Activated naive CD8-positive, alpha-beta T cell (primary cell): ENCODE results near the gene RUNDC3A.
A peak's percentile ranks its signal among the peaks of the same experiment; 100 is the strongest.
"Not testable (repeated sequence)": the region's sequence is repeated elsewhere in the genome, so short reads cannot be mapped to it uniquely, and the experiment has no call there.

Experiments used
- H3K27ac Mint-ChIP-seq: one replicate; pipeline ENCODE4 v1.8.0; 2021; ENCODE audit warnings: mixed read lengths
- H3K27me3 Mint-ChIP-seq: one replicate; pipeline ENCODE4 v1.8.0; 2021; ENCODE audit warnings: mixed read lengths
- H3K36me3 Mint-ChIP-seq: one replicate; pipeline ENCODE4 v1.8.0; 2021; ENCODE audit warnings: mixed read lengths
- H3K4me1 Mint-ChIP-seq: one replicate; pipeline ENCODE4 v1.8.0; 2021; ENCODE audit warnings: low read depth, mixed read lengths
- H3K4me3 Mint-ChIP-seq: one replicate; pipeline ENCODE4 v1.8.0; 2021; ENCODE audit warnings: mild to moderate bottlenecking, mixed read lengths
- H3K9me3 Mint-ChIP-seq: one replicate; pipeline ENCODE4 v1.8.0; 2021; ENCODE audit warnings: low read depth, mixed read lengths

The RUNDC3A gene

GRCh38 chr17:44335564-44335963, 27.2 kb downstream of the RUNDC3A start:
- Mint-ChIP-seq H3K36me3 (no peaks in the 10 kb centered on the region), H3K27ac (no peak overlapping the region), H3K27me3 (no peaks in the 10 kb centered on the region), H3K4me1 (peaks cover 5% of the 10 kb centered on the region), H3K4me3 (no peak overlapping the region), H3K9me3 (no peaks in the 10 kb centered on the region)

DNA sequence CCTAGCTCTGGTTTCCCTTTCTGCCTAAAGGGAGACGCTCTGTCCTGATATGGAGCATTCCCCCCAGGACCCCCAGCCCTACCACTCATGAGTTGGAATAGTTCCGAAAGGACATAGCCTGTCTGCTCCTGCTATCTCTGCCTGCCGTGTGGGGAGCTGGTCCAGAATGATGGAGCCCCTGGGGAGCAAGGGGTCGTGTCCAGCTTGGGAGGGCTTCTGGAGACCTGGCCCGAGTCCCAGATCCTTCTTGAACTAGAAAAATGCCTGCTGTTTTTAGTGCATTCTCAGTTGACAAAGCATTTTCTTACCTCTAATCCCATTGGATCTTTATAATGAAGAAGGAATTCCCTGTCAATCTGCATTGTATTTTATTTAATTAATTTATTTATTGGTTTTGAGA, 27.6 kb downstream of the RUNDC3A start:
- no peak overlapping the region for H3K4me3 Mint-ChIP-seq
- no peaks in the 10 kb centered on the region for H3K36me3 Mint-ChIP-seq
- H3K9me3 Mint-ChIP-seq, result no peaks in the 10 kb centered on the region
- H3K4me1 Mint-ChIP-seq, result peaks cover 5% of the 10 kb centered on the region
- H3K27ac Mint-ChIP-seq, result no peak overlapping the region
- no peaks in the 10 kb centered on the region for H3K27me3 Mint-ChIP-seq

DNA sequence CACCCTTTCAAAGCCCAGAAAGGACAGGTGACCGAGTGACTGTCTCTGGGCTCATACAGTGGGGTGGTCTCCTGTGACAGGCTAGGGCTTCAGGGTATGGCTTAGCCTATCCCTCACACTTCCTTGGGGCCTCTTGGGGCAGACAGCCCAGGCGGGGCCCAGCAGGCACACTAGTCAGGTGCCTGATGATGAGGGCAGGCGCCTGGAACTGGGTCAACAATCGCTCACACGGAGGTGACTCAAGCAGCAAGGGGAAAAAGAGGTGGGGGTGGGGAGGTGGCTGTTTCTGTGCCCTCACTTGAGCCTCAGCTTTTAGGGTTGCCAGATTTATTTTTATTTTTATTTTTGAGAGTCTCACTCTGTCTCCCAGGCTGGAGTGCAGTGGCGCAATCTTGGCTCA, 30.3 kb downstream of the RUNDC3A start:
- H3K4me3 Mint-ChIP-seq, result no peak overlapping the region
- no peaks in the 10 kb centered on the region for H3K4me1 Mint-ChIP-seq
- H3K9me3 Mint-ChIP-seq, result no peaks in the 10 kb centered on the region
- no peaks in the 10 kb centered on the region for H3K36me3 Mint-ChIP-seq
- no peak overlapping the region for H3K27ac Mint-ChIP-seq
- no peaks in the 10 kb centered on the region for H3K27me3 Mint-ChIP-seq

DNA sequence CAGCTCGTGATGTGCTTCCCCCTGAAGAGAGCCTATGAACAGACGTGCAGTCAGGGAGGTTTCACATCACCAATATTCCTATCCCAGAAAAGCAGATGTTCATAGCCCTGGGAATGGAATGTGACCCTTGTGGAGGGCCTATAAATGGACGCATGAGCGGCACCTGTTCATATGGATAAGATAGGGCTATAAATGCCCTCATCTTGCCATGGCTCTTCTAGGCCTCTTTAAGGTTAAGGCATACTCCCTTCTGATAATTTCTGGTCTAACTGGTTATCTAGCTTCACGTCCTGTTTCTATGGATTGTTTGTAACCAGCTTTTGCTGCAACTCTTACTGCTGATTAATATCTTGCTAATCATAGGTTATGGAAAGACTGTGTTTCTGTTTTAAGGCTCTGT, 32.2 kb downstream of the RUNDC3A start:
- H3K9me3 Mint-ChIP-seq, H3K27ac Mint-ChIP-seq, H3K4me1 Mint-ChIP-seq, H3K36me3 Mint-ChIP-seq, H3K27me3 Mint-ChIP-seq, H3K4me3 Mint-ChIP-seq: not testable (repeated sequence)

- Mint-ChIP-seq H3K27me3 (no peaks in the 10 kb centered on the region), H3K27ac (no peak overlapping the region), H3K4me3 (no peak overlapping the region), H3K36me3 (no peaks in the 10 kb centered on the region), H3K4me1 (peaks cover 12% of the 10 kb centered on the region), H3K9me3 (no peaks in the 10 kb centered on the region)
Measured at GRCh38 chr17:44343510-44344209, 35.3 kb downstream of the RUNDC3A start.

DNA sequence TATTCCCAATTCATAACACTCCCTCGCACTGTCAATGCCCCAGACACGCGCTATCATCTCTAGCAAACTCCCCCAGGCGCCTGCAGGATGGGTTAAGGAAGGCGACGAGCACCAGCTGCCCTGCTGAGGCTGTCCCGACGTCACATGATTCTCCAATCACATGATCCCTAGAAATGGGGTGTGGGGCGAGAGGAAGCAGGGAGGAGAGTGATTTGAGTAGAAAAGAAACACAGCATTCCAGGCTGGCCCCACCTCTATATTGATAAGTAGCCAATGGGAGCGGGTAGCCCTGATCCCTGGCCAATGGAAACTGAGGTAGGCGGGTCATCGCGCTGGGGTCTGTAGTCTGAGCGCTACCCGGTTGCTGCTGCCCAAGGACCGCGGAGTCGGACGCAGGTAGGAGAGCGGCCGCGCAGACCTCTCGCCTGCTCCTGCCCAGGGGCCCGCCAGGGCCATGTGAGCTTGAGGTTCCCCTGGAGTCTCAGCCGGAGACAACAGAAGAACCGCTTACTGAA, 36.6 kb downstream of the RUNDC3A start, which contains the start of gene GRN:
GRN (plus strand) TSS at position 364 of the 515 bp plus-strand sequence. CDS start 3,863 bp downstream, outside the sequence.
- H3K36me3 Mint-ChIP-seq, result no peaks in the 10 kb centered on the region
- peak within 1 kb of the TSS; percentile 90 for H3K4me3 Mint-ChIP-seq
- H3K27me3 Mint-ChIP-seq, result no peaks in the 10 kb centered on the region
- peak within 1 kb of the TSS; percentile 47 for H3K27ac Mint-ChIP-seq
- peaks cover 12% of the 10 kb centered on the region for H3K4me1 Mint-ChIP-seq
- H3K9me3 Mint-ChIP-seq, result no peaks in the 10 kb centered on the region

DNA sequence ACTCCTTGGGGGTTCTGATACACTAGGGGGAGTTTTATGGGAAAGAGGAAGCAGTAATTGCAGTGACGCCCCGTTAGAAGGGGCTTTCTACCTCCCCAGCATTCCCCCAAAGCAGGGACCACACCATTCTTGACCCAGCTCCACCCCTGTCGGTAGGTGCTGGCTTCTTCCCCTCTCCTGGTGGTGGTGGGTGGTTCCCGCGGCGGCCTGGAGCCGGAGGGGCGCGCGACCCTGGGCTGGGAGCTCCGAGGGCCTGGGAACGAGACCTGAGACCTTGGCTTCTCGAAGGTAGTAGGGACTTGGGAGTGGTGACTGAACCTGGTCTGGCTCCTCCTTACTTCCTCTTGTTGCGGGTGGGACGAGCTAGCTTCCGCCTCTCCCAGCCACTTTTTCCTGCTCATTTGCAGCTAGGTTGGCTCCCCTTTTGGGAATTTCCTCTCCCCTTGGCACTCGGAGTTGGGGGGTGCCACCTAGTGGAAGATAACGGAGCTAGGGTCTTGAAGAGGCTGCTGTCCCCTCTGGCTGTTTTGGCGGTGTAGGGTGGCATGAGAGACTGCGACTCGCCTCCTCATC, 37.1 kb downstream of the RUNDC3A start:
- Mint-ChIP-seq H3K4me3 (peak overlapping the region; percentile 90), H3K27me3 (no peaks in the 10 kb centered on the region), H3K9me3 (no peaks in the 10 kb centered on the region), H3K4me1 (peaks cover 12% of the 10 kb centered on the region), H3K36me3 (no peaks in the 10 kb centered on the region), H3K27ac (peak overlapping the region; percentile 47)

GRCh38 chr17:44346064-44346844, 37.9 kb downstream of the RUNDC3A start:
- H3K27ac Mint-ChIP-seq, result no peak overlapping the region
- peaks cover 14% of the 10 kb centered on the region for H3K4me1 Mint-ChIP-seq
- H3K27me3 Mint-ChIP-seq, result no peaks in the 10 kb centered on the region
- H3K4me3 Mint-ChIP-seq, result peak overlapping the region; percentile 90
- H3K9me3 Mint-ChIP-seq, result no peaks in the 10 kb centered on the region
- H3K36me3 Mint-ChIP-seq, result no peaks in the 10 kb centered on the region

DNA sequence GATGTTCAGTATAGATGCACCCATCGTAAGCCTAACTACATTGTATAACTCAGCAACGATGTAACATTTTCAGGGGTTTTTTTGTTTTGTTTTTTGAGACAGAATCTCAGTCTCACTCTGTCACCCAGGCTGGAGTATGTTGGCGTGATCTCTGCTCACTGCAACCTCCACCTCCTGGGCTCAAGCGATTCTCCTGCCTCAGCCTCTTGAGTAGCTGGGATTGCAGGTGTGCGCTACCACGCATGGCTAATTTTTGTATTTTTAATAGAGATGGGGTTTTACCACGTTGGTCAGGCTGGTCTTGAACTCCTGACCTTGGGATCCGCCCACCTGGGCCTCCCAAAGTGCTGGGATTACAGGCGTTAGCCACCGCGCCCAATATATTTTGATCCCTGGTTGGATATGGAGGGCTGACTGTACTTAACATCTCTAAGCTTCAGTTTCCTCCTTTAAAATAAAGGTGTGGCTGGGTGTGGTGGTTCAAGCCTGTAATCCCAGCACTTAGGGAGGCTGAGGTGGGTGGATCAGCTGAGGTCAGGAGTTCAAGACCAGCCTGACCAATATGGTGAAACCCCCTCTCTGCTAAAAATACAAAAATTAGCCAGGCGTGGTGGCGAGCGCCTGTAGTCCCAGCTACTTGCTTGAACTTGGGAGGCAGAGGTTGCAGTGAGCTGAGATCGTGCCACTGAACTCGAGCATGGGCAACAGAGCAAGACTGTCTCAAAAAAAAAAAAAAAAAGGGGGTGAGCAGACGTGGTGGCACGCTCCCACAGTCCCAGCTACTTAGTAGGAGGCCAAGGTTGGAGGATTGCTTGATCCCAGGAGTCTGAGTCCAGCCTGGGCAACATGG, 39.0 kb downstream of the RUNDC3A start:
- not testable (repeated sequence) for H3K27ac Mint-ChIP-seq, H3K4me3 Mint-ChIP-seq, H3K36me3 Mint-ChIP-seq, H3K27me3 Mint-ChIP-seq, H3K9me3 Mint-ChIP-seq
- peaks cover 14% of the 10 kb centered on the region for H3K4me1 Mint-ChIP-seq

- Mint-ChIP-seq H3K27ac (peak overlapping the region; percentile 23), H3K36me3 (no peaks in the 10 kb centered on the region), H3K9me3 (no peaks in the 10 kb centered on the region), H3K27me3 (no peaks in the 10 kb centered on the region), H3K4me1 (peaks cover 14% of the 10 kb centered on the region), H3K4me3 (no peak overlapping the region)
Measured at GRCh38 chr17:44348234-44348987, 40.0 kb downstream of the RUNDC3A start.

GRCh38 chr17:44348988-44349364, 40.6 kb downstream of the RUNDC3A start:
- no peak overlapping the region for H3K4me3 Mint-ChIP-seq
- H3K4me1 Mint-ChIP-seq, result peaks cover 14% of the 10 kb centered on the region
- H3K27ac Mint-ChIP-seq, result peak overlapping the region; percentile 23
- H3K27me3 Mint-ChIP-seq, result no peaks in the 10 kb centered on the region
- H3K36me3 Mint-ChIP-seq, result no peaks in the 10 kb centered on the region
- no peaks in the 10 kb centered on the region for H3K9me3 Mint-ChIP-seq

DNA sequence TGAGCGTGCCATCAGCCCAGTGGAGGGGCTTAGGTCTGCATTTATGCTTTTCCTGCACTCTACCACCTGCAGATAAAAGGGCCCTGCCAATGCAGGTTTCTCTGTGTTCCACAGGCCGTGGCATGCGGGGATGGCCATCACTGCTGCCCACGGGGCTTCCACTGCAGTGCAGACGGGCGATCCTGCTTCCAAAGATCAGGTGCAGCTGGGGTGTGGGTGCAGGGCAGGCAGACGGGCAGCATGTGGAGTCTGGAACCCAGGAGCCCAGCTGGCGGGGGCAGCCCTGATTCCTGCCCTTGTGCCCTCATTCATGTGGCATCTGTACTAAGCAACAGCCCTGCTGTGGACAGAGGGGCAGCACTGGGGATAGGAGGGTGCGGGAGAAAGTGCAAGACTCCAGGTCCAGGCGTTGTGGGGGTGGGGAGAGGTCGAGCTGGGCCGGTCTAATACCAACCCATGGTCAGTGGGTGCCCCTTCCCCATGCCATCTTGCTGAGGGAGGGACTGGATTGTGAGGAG, 41.2 kb downstream of the RUNDC3A start:
- H3K27ac Mint-ChIP-seq, result no peak overlapping the region
- no peaks in the 10 kb centered on the region for H3K36me3 Mint-ChIP-seq
- H3K9me3 Mint-ChIP-seq, result no peaks in the 10 kb centered on the region
- H3K4me3 Mint-ChIP-seq, result no peak overlapping the region
- no peaks in the 10 kb centered on the region for H3K27me3 Mint-ChIP-seq
- H3K4me1 Mint-ChIP-seq, result peaks cover 14% of the 10 kb centered on the region

DNA sequence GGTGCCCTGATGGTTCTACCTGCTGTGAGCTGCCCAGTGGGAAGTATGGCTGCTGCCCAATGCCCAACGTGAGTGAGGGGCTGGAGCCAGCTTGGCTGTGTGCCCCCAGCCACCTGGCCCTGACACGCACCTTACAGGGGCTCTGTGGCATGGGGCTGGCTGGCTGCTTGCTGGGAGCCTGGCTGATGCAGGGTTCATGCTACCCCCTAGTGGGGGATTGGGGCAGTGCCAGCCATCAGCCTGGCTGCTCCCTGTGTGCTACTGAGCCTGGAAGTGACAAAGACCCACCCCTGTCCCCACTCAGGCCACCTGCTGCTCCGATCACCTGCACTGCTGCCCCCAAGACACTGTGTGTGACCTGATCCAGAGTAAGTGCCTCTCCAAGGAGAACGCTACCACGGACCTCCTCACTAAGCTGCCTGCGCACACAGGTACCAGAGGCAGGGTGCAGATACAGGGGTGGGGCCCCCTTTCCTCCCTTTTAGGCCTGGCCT, 42.4 kb downstream of the RUNDC3A start:
- no peaks in the 10 kb centered on the region for H3K9me3 Mint-ChIP-seq
- peaks cover 7% of the 10 kb centered on the region for H3K4me1 Mint-ChIP-seq
- H3K27me3 Mint-ChIP-seq, result no peaks in the 10 kb centered on the region
- H3K27ac Mint-ChIP-seq, result no peak overlapping the region
- H3K4me3 Mint-ChIP-seq, result no peak overlapping the region
- no peaks in the 10 kb centered on the region for H3K36me3 Mint-ChIP-seq

- H3K4me3 Mint-ChIP-seq, result no peak overlapping the region
- peaks cover 2% of the 10 kb centered on the region for H3K4me1 Mint-ChIP-seq
- no peak overlapping the region for H3K27ac Mint-ChIP-seq
- no peaks in the 10 kb centered on the region for H3K36me3 Mint-ChIP-seq
- H3K9me3 Mint-ChIP-seq, result no peaks in the 10 kb centered on the region
- no peaks in the 10 kb centered on the region for H3K27me3 Mint-ChIP-seq
Measured at GRCh38 chr17:44351464-44351863, 43.1 kb downstream of the RUNDC3A start.
